ENCODE measurements around the gene WTIP. TPM values are rescaled to one million over a fixed set of nuclear protein-coding genes. Genes with fewer than 3 reads are reported as not detected.
"Not testable (repeated sequence)": the region's sequence is repeated elsewhere in the genome, so short reads cannot be mapped to it uniquely, and the experiment has no call there.

Gene WTIP
- total RNA-seq, 2 donors from 2014 or later: 8.3 to 32.3 TPM

DNA sequence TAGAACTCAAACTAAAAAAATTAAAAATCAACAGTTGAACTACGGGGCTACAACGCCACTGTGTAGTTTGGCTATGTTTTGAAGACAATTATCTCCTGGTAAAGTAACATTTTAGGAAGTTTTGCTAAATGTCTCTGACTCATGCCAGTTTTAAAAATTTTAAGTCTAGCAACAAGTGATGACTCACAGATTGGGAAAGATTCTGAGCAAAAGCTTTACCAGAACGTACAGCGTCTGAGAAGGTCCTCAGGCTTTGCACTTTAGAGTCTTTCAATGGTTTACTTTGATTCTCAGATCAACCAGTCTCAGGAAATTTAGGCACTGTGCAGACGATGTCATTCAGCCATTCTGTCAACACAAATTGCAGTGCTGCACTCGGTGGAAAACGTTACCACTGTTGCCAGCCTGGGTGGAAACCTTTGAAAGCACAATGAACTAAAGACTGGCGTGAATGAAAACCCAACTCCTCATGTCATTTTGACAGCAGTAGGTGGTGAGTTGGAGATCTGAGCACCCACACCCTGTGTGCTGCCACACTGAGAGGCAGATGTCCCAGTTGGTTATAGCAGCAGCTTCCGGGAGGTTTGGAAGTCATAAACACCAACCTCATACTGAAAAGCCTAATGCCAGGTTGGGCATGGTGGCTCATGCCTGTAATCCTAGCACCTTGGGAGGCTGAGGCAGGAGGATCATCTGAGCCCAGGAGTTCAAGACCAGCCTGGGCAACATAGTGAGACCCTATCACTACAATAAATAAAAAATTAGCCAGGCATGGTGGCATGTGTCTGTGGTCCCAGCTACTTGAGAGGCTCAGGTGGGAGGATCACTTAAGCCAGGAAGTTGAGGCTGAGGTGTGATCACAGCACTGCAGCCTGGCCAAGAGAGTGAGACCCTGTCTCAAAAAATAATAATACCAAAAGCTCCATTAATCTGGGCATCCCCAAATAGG is 6.3 kb upstream of the WTIP start:
- no peak overlapping the region for H3K4me3 ChIP-seq
- peak; percentile 58 for DNase-seq (ENCODE audit: low spot score)
- TF ChIP-seq, protein P1, sequence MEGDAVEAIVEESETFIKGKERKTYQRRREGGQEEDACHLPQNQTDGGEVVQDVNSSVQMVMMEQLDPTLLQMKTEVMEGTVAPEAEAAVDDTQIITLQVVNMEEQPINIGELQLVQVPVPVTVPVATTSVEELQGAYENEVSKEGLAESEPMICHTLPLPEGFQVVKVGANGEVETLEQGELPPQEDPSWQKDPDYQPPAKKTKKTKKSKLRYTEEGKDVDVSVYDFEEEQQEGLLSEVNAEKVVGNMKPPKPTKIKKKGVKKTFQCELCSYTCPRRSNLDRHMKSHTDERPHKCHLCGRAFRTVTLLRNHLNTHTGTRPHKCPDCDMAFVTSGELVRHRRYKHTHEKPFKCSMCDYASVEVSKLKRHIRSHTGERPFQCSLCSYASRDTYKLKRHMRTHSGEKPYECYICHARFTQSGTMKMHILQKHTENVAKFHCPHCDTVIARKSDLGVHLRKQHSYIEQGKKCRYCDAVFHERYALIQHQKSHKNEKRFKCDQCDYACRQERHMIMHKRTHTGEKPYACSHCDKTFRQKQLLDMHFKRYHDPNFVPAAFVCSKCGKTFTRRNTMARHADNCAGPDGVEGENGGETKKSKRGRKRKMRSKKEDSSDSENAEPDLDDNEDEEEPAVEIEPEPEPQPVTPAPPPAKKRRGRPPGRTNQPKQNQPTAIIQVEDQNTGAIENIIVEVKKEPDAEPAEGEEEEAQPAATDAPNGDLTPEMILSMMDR (IDR thresholded peaks at IDR 0.05): no peak

DNA sequence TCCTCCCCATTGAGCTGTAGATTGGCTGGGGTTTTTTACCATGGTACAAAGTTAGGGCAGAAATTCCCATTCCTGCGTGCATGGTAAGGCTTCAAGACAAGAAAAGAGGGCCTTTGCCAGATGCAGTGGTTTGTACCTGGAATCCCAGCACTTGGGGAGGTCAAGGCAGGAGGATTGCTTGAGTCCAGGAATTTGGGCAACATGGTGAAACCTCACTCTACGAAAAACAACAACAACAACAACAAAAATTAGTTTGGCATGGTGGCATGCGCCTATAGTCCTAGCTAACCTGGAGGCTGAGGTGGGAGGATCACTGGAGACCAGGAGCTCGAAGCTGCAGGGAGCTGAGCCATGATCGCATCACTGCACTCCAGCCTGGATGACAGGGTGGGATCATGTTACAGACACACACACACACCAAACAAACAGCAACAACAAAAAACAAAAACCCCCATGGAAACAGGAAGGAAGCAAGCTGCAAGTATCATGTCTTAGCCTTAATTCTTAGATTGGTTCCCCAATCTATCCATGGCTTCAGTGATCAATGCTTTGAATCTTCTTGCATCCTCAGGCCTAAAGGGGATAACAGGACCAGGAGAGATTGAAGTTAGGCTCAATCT is 5.5 kb upstream of the WTIP start:
- no peaks in the 10 kb centered on the region for H3K27me3 ChIP-seq
- peak; percentile 5 for DNase-seq (ENCODE audit: low spot score)
- H3K4me1 ChIP-seq: peaks cover 0 to 14% of the 10 kb centered on the region in 2 donors
- TF ChIP-seq, protein P1 (IDR thresholded peaks at IDR 0.05): no peak
- H3K4me3 ChIP-seq: no peak overlapping the region
- H3K36me3 ChIP-seq: peaks cover 14% of the 10 kb centered on the region
- H3K27ac ChIP-seq: no peak overlapping the region
- no peaks in the 10 kb centered on the region for H3K9me3 ChIP-seq

More for the DNA sequence above, 6.3 kb upstream of the WTIP start:
- Histone ChIP-seq H3K27me3 (no peaks in the 10 kb centered on the region), H3K27ac (peak overlapping the region in 1 of 2 donors; percentile 45), H3K9me3 (no peaks in the 10 kb centered on the region), H3K36me3 (peaks cover 18% of the 10 kb centered on the region), H3K4me1 (peaks cover 0 to 7% of the 10 kb centered on the region in 2 donors)

DNA sequence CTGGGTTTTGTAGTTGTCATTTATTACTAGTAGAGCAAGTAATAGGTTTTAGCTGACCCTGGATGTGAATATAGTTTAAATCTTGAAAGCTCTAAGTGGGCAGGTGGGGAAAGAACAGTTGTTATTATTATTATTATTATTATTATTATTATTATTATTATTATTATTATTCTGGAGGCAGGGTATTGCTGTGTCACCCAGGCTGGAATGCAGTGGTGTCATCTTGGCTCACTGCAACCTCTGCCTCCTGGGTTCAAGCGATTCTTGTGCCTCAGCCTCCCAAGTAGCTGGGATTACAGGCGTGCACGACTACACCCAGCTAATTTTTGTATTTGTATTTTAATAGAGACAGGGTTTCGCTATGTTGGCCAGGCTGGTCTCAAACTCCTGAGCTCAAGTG is 3.1 kb upstream of the WTIP start:
- not testable (repeated sequence) for H3K4me3 ChIP-seq, H3K27me3 ChIP-seq, H3K36me3 ChIP-seq, H3K27ac ChIP-seq, H3K9me3 ChIP-seq
- H3K4me1 ChIP-seq: peaks cover 0 to 20% of the 10 kb centered on the region in 2 donors
- DNase-seq (ENCODE audit: low spot score): peak; percentile 23

DNA sequence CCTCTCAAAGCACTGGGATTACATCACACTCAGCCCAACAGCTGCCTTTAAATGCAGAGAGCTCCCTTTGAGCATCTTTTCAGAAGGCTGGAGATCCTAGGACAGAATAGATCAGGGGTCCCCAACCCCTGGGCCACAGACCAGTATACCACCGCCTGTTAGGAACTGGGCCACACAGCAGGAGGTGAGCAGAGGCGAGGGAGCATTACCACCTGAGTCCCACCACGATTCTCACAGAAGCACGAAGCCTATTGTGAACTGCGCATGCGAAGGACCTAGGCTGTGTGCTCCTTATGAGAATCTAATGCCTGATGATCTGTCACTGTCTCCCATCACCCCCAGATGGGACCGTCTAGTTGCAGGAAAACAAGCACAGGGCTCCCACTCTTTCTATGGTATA is 2.2 kb upstream of the WTIP start:
- no peaks in the 10 kb centered on the region for H3K36me3 ChIP-seq
- no peaks in the 10 kb centered on the region for H3K9me3 ChIP-seq
- H3K4me1 ChIP-seq: peaks cover 0 to 29% of the 10 kb centered on the region in 2 donors
- no peak for DNase-seq (ENCODE audit: low spot score)
- no peaks in the 10 kb centered on the region for H3K27me3 ChIP-seq
- H3K27ac ChIP-seq: no peak overlapping the region
- H3K4me3 ChIP-seq: no peak overlapping the region
- TF ChIP-seq, protein P1 (IDR thresholded peaks at IDR 0.05): no peak

DNA sequence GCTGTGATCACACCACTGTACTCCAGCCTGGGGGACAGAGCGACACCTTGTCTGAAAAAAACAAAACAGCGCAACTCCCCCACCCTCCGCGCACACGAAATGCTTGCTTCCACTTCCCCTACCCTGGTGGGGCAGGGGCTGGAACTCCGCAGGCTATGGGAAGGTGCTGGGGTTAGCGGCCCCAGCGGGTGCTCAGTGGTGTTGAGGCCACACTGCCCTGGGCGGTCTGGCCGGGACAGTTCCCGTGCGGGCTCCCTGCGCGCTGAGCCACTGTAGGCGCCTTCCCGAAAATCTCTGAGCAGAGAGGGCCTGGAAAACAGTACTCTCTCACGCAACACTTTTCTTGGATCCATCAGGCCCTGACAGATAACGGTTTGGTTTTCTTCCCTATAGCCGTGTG is 1.1 kb upstream of the WTIP start:
- Histone ChIP-seq H3K27me3 (no peaks in the 10 kb centered on the region), H3K4me1 (peaks cover 0 to 29% of the 10 kb centered on the region in 2 donors), H3K36me3 (no peaks in the 10 kb centered on the region), H3K27ac (peak overlapping the region; percentile 67 to 77), H3K9me3 (no peaks in the 10 kb centered on the region), H3K4me3 (no peak overlapping the region)
- TF ChIP-seq, protein P1 (IDR thresholded peaks at IDR 0.05): no peak
- no peak for DNase-seq (ENCODE audit: low spot score)

DNA sequence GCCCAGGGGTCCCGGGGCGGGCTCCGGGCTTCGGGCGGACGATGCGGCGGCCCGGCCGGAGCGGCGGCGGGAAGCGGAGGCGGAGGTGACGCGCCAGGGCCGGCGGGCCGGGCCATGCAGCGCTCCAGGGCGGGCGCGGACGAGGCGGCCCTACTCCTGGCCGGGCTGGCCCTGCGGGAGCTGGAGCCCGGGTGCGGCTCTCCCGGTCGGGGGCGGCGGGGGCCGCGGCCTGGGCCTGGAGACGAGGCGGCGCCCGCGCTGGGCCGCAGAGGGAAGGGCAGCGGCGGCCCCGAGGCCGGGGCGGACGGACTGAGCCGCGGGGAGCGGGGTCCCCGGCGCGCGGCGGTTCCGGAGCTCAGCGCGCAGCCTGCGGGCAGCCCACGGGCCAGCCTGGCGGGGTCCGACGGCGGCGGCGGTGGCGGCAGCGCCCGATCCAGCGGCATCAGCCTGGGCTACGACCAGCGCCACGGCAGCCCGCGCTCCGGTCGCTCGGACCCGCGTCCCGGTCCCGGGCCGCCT is 362 bp downstream of the WTIP start:
- TF ChIP-seq, protein P1 (IDR thresholded peaks at IDR 0.05): no peak
- Histone ChIP-seq H3K9me3 (no peaks in the 10 kb centered on the region), H3K36me3 (no peaks in the 10 kb centered on the region), H3K27ac (peak overlapping the region; percentile 48 to 56), H3K4me3 (peak overlapping the region; percentile 58 to 64), H3K27me3 (no peaks in the 10 kb centered on the region), H3K4me1 (peaks cover 0 to 25% of the 10 kb centered on the region in 2 donors)
- DNase-seq (ENCODE audit: low spot score): no peak

Data from right atrium auricular region (tissue), 2 donors.